NAMALWA (cell line): ENCODE results near the gene FOXN3.
"Not testable (repeated sequence)": the region's sequence is repeated elsewhere in the genome, so short reads cannot be mapped to it uniquely, and the experiment has no call there.

Experiments
- DNase-seq: peaks from one replicate; pipeline ENCODE4 v3.0.0-alpha.2; 2015; ENCODE audit warnings: low spot score

The FOXN3 gene

GRCh38 chr14:89163031-89163636 is 253.9 kb downstream of the FOXN3 start:
- DNase-seq = no peak

DNA sequence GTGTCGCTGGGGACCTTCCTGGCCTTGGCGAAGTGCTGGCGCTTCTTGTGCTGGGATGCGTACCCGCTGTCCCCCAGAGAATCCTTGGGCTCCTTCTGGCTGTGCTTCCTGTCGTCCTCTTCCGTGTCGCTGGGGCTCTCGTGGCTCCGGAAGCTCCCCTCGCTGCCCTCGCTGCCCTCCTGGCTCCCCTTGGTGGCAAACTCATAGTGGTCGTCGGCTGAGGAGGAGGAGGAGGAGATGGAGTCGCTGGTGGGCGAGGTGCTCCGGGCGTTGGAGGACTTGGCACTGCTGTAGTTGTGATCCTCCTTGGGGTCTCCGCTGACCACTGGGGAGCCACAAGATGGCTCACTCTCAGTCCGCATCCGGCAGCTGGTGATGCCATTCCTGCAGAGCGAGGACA is 254.4 kb downstream of the FOXN3 start:
- DNase-seq = no peak

DNA sequence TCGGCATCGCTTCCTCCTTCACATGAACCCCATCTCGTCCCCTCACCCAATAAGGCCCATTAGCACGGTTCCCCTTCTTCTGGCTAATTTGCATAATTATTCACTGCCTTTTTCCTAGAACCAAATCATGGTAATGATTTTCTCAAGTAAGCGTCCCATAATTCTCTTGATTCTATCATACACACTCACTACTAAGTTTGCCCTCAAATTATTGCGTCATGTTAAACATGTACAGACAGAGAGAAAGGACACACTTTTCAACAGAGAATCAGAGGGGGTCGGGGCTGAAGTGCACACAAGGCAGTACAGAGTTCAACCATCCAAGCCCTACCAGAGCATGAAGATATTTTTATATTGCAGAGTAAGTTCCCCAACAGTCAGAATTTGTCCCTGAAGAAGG is 256.6 kb downstream of the FOXN3 start:
- no peak for DNase-seq

DNA sequence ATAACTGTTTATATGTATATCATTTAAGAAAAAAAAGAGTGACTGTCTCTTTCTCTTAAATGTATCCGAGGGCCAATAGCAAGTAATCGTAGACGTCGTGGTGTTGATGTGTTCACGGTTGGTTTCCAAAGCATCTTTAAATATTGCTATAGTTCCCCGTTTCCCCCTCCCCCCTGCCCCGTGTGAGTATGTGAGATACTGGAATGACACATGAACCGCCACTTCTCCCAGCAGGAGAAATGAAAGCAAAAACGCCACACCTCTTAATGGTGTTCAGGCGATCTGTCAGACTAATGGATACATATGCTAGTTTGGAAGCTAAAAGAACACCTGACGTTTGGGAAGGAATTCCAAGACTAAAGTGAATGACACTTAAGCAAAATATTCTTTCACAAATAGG is 258.3 kb downstream of the FOXN3 start:
- no peak for DNase-seq

GRCh38 chr14:89158104-89158503 is 258.9 kb downstream of the FOXN3 start:
- not testable (repeated sequence) for DNase-seq

- DNase-seq = no peak
Observed at GRCh38 chr14:89155491-89155890, 261.5 kb downstream of the FOXN3 start.

DNA sequence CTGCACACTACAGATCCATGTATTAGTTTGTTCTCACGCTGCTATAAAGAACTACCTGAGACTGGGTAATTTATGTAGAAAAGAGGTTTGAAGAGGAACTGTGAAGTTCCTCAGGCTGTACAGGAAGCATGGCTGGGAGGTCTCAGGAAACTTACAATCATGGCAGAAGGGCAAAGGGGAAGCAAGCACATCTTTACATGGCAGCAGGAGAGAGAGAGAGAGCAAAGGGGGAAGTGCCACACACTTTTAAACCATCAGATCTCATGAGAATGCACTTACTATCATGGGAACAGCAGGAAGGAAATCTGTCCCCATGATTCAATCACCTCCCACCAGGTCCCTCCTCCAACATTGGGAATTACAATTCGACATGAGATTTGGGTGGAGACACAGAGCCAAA is 265.3 kb downstream of the FOXN3 start:
- DNase-seq = not testable (repeated sequence)

- no peak for DNase-seq
Observed at GRCh38 chr14:89146274-89146673, 270.8 kb downstream of the FOXN3 start.

DNA sequence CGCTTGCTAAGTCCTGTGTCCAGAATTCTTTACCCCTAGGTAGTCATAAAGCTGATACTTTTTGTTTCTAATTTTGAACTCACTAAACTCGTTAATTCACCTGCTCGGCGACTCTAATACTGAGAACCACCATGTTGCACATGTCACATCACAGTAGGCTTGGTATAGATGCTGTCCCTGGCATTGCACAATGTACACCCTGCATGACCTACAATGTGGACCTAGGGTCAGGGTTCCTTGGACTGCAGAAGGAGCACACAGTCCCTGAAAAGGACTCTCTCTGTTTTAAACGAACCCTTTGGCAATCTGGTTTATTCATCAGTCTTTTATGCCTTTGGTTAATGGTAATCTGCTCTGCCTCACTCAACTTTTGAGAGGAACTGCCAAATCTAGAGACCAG is 272.4 kb downstream of the FOXN3 start:
- no peak for DNase-seq

GRCh38 chr14:89144066-89144465 is 273.0 kb downstream of the FOXN3 start:
- no peak for DNase-seq

GRCh38 chr14:89143595-89143994 is 273.4 kb downstream of the FOXN3 start:
- DNase-seq = no peak

- no peak for DNase-seq
Observed at GRCh38 chr14:89142366-89142765, 274.7 kb downstream of the FOXN3 start.

DNA sequence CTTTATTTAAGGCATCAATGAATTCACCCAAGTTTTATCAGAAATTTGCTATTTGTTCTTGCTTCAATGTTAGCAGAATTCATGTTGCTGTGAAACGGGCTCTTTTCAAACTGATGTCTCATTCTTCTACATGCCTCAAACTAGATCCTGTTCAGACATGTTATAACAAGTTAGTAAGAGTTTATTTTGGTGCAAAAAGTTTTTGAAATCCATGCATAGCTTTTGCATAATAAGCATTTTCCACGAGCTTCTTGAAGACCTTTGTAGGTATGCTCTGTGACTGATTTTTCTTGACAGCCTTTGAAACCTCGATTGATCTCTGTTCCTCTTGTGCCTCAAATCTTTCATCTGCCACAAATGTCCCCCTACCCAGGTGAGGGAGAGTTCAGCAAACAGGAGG is 275.2 kb downstream of the FOXN3 start:
- no peak for DNase-seq

DNA sequence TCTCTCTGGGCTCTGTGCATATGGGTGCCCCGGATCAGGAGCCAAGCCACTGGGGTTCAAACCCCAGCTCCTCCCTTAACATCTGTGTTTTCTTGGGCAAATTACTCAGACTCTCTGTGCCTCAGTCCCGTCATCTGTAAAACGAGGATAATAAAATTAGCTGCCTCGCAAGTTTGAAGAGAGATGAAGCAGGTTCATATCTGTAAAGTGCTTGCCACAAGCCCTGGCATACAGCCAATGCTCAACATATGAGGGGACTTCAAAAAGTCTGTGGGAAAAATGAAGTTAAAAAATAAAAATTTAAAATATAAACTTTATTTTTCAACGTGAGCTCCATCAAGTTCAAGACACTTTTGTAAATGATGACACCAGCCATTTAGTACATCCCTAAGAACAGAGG is 276.7 kb downstream of the FOXN3 start:
- no peak for DNase-seq

DNA sequence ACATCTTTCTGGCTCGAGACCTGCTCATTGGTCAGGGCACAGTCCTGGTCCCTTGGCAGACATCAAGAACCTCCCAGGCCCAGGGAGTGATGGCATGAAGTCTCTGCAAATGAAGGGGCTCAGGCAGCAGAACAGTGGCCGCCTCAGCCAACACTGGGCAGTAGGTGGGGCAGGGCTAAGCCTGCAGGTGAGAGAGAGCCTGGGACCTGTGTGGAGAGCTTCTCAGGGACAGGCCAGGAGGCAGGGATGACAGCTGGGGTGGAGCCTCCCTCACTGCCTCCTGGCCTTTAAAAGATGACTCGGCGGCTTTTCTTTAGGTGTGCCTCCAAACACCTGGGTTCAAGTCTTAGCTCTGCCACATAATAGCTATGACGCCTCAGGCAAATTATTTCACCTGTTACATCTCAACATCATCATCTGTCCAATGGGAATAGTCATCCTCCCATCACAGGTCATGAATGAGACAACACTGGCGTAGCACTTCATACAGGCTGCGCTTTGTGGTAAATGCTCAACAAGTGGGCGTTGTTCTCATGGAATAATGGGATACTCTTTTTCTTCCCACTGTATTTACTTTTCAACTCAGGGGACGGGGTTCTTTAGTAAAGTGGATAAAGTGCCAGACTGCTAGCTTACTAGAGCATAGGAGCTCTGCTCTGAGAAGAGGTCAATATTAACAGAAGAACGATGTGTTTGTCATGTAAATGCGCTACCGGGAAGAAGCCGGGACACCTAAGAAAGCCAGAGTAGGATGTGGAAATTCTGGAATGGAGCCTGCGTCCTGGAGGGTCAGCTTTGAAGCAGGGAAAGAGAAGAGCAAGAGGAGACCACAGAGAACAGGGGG is 277.4 kb downstream of the FOXN3 start:
- DNase-seq = no peak

GRCh38 chr14:89138846-89139245 is 278.2 kb downstream of the FOXN3 start:
- DNase-seq = no peak

GRCh38 chr14:89137526-89138163 is 279.4 kb downstream of the FOXN3 start:
- no peak for DNase-seq

DNA sequence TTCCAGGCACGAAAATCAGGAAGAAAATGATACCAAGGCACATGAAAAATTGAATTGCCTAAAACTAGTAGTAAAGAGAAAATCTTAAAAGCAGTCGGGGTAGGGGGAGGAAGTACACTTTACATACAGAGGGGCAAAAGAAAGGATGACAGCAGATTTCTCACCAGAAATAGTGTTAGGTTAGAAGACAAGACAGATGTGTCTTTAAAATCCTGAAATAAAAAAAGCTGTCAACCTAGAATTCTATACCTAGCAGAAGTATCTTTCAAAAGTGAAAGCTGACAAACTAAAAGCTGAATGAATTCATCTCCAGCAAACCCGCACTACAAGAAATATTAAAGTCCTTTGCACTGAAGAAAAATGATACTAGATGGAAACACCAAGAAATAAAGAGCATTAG is 280.4 kb downstream of the FOXN3 start:
- DNase-seq = no peak

- DNase-seq = no peak
Observed at GRCh38 chr14:89134640-89135039, 282.4 kb downstream of the FOXN3 start.

GRCh38 chr14:89131004-89131750 is 285.9 kb downstream of the FOXN3 start:
- DNase-seq = no peak

DNA sequence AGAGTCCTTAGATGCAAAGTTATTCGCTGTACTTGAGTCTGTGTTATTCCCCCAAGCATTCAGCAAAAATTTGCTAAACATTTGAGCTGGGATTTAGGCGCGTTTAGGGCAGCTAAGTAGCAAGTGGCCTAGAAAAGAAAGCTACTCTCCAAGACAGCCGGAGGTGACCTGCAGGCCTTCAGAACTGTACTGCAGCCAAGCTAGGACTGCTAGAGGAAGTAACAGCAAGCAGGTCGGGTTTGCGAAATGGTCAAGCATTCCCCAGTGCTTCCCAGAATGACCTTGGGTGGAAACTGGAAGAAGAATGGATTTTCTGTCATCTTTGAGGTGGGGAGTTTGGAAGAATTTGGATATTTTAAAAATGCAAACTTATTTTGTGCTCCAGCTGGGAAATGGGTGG is 287.5 kb downstream of the FOXN3 start:
- DNase-seq = no peak

GRCh38 chr14:89128311-89129026 is 288.6 kb downstream of the FOXN3 start:
- DNase-seq = no peak
